ENCODE results near the gene TTC28. TPM values are rescaled to one million over a fixed set of nuclear protein-coding genes. Genes with fewer than 3 reads are reported as not detected.

Gene TTC28
- total RNA-seq, 1 experiment from 2014 or later = not detected

DNA sequence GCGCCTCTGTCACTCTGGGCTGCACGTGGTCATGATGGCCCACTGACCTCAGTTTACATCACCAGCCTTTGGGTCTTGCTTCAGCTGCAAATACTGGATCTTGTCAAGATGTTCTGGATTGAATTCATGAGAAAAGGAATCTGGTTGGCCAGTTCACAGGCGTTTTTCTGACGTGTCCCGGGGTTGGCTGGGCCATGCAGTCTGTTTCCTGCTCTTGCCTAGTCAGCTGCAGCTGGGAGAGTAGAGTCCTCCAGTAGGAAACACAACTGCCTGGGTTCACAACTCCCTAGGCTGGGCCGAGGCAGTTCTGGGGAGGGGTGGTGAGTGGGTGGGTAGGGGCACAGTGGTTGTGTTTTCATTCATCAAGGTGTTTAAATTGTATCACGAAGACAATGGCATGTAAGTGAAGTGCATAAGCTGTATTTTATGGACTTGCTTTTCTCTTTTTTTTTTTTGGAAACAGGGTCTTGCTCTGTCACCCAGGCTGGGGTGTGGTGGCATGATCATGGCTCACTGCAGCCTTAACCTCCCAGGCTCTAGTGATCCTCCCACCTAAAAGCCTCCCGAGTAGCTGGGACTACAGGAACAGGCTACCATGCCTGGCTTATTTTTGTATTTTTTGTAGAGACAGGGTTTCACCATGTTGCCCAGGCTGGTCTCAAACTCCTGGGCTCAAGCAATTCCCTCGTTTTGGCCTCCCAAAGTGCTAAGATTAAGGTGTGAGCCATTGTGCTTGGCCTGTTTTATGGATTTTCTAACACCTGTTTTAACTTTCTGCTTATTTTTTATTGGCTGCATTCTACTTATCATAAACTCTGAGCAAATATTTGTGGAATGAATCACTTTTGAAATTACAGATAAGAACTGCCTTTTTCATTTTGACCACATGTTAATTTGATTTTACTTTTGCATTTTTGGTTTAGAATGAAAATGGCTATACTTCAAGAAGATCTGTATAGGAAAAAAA, 706.6 kb downstream of the TTC28 start:
- CTCF ChIA-PET = no interaction called here
- H3K4me1 Mint-ChIP-seq (ENCODE audit: insufficient read depth, unreplicated experiment) = peaks cover 6% of the 10 kb centered on the region
- no peaks in the 10 kb centered on the region for H3K36me3 Mint-ChIP-seq (ENCODE audit: insufficient read depth, unreplicated experiment)
- no peak for TF ChIP-seq CTCF (IDR thresholded peaks at IDR 0.05; ENCODE audit: unreplicated experiment)
- intact Hi-C loops (cut with micrococcal nuclease) = no loop called here
- H3K4me3 Mint-ChIP-seq (ENCODE audit: unreplicated experiment) = no peak overlapping the region
- H3K27ac Mint-ChIP-seq (ENCODE audit: low read depth, unreplicated experiment) = no peak overlapping the region
- POLR2A ChIA-PET = interaction anchor here (1.1 kb wide), 1 partner anchor 11 kb away, joined by 3 read pairs; no protein-coding TSS in a partner anchor
- BruUV-seq (replicated peaks) = no TSS peak
- H3K9me3 Mint-ChIP-seq (ENCODE audit: unreplicated experiment) = no peaks in the 10 kb centered on the region
- no peak for DNase-seq (ENCODE audit: unreplicated experiment)
- no peaks in the 10 kb centered on the region for H3K27me3 Mint-ChIP-seq (ENCODE audit: insufficient read depth, unreplicated experiment)

DNA sequence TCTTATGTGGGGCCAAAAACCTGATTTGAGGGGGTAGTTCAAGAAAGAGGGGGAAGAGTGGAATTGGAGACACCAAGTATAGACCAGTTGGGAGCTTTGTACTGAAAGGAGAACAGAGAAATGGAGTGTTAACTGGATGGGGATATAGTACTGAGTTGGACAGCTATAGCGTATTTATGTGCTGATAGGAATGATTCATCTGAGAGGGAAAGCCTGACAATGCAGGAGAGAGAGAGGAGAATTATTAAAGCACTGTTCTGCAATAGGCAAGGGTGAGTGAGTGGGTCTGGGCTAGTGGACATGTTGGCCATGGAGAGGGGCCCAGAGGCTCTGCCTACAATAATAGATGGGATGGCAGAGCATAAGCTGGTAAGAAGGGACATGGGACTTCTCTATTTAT, 707.7 kb downstream of the TTC28 start:
- H3K9me3 Mint-ChIP-seq (ENCODE audit: unreplicated experiment) = no peaks in the 10 kb centered on the region
- no TSS peak for BruUV-seq (replicated peaks)
- ChIA-PET CTCF (interaction anchor here (0.6 to 0.7 kb wide), 2 partner anchors 9 to 91 kb away, joined by 4 to 6 read pairs; no protein-coding TSS in a partner anchor), POLR2A (interaction anchor here (1.1 kb wide), 1 partner anchor 12 kb away, joined by 3 read pairs; no protein-coding TSS in a partner anchor)
- H3K27ac Mint-ChIP-seq (ENCODE audit: low read depth, unreplicated experiment) = no peak overlapping the region
- H3K27me3 Mint-ChIP-seq (ENCODE audit: insufficient read depth, unreplicated experiment) = no peaks in the 10 kb centered on the region
- H3K4me3 Mint-ChIP-seq (ENCODE audit: unreplicated experiment) = no peak overlapping the region
- peaks cover 6% of the 10 kb centered on the region for H3K4me1 Mint-ChIP-seq (ENCODE audit: insufficient read depth, unreplicated experiment)
- DNase-seq (ENCODE audit: unreplicated experiment) = no peak
- H3K36me3 Mint-ChIP-seq (ENCODE audit: insufficient read depth, unreplicated experiment) = no peaks in the 10 kb centered on the region
- TF ChIP-seq CTCF (IDR thresholded peaks at IDR 0.05; ENCODE audit: unreplicated experiment) = no peak
- intact Hi-C loops (cut with micrococcal nuclease) = no loop called here

- CTCF ChIA-PET = interaction anchor here (1.0 kb wide), 1 partner anchor 82 kb away, joined by 3 read pairs; no protein-coding TSS in a partner anchor
- no peak overlapping the region for H3K27ac Mint-ChIP-seq (ENCODE audit: low read depth, unreplicated experiment)
- POLR2A ChIA-PET = interaction anchor here (1.3 kb wide), 1 partner anchor 41 kb away, joined by 4 read pairs; no protein-coding TSS in a partner anchor
- H3K4me1 Mint-ChIP-seq (ENCODE audit: insufficient read depth, unreplicated experiment) = peaks cover 4% of the 10 kb centered on the region
- intact Hi-C loops (cut with micrococcal nuclease) = no loop called here
- H3K27me3 Mint-ChIP-seq (ENCODE audit: insufficient read depth, unreplicated experiment) = no peaks in the 10 kb centered on the region
- DNase-seq (ENCODE audit: unreplicated experiment) = no peak
- H3K36me3 Mint-ChIP-seq (ENCODE audit: insufficient read depth, unreplicated experiment) = no peaks in the 10 kb centered on the region
- H3K9me3 Mint-ChIP-seq (ENCODE audit: unreplicated experiment) = no peaks in the 10 kb centered on the region
- BruUV-seq (replicated peaks) = no TSS peak
- H3K4me3 Mint-ChIP-seq (ENCODE audit: unreplicated experiment) = no peak overlapping the region
- no peak for TF ChIP-seq CTCF (IDR thresholded peaks at IDR 0.05; ENCODE audit: unreplicated experiment)
Measured at GRCh38 chr22:27970596-27971220, 708.9 kb downstream of the TTC28 start.
